Uterus (tissue), 4 donors: ENCODE measurements around the gene CSF1R. TPM values are rescaled to one million over a fixed set of nuclear protein-coding genes. Genes with fewer than 3 reads are reported as not detected.
"Not testable (repeated sequence)": the region's sequence is repeated elsewhere in the genome, so short reads cannot be mapped to it uniquely, and the experiment has no call there.

ENCODE experiments used
- DNase-seq, 2 donors: peaks; one replicate each; pipeline ENCODE4 v3.0.0-alpha.2; 2019 to 2020
- H3K27ac ChIP-seq, 2 donors: fragments of 200-600 bp; sonication (generic); 1 replicate in 1 of 2; 2 replicates in 1 of 2; pipeline ENCODE4 v1.5.1; 2016 to 2018
- H3K27me3 ChIP-seq, 2 donors: fragments of 200-600 bp; sonication (generic); one replicate each; pipeline ENCODE4 v1.5.1; 2018 to 2019; ENCODE audit warnings: control low read depth in 1 of 2
- H3K36me3 ChIP-seq, 2 donors: fragments of 200-600 bp; sonication (generic); one replicate each; pipeline ENCODE4 v1.5.1; 2019; ENCODE audit warnings: control low read depth in 1 of 2
- H3K4me1 ChIP-seq, 2 donors: fragments of 200-600 bp; sonication (generic); one replicate each; pipeline ENCODE4 v1.5.1; 2018 to 2019; ENCODE audit warnings: control low read depth in 1 of 2
- H3K4me3 ChIP-seq, 2 donors: fragments of 200-600 bp; sonication (generic); 1 replicate in 1 of 2; 2 replicates in 1 of 2; pipeline ENCODE4 v1.5.1; 2018 to 2019; ENCODE audit warnings: mild to moderate bottlenecking in 1 of 2
- H3K9me3 ChIP-seq, 2 donors: fragments of 200-600 bp; sonication (generic); one replicate each; pipeline ENCODE4 v1.5.1; 2019; ENCODE audit warnings: control low read depth in 1 of 2
- POLR2A ChIP-seq, 2 donors: fragments of 450-650 bp; IDR thresholded peaks; one replicate each; pipeline ENCODE4 v1.6.1; 2016; ENCODE audit warnings: antibody characterized with exemption in 2 of 2, mild to moderate bottlenecking in 1 of 2, moderate library complexity in 1 of 2
- intact Hi-C: fragments of 100-400 bp; cut with DNase I; formaldehyde crosslinking; loops from one replicate; pipeline ENCODE4 v1.15.1; 2023; ENCODE audit warnings: low total_unique reads
- total RNA-seq, 4 donors: library from RNA; depleted of rRNA in 3 of 4; stranded (reverse); fragments of >200 nt in 3 of 4; gene quantifications; one replicate each; pipeline versions ENCODE4 v1.1.0 to v1.2.4, GENCODE V29; 2014 to 2023
- TF ChIP-seq, protein P1 (sequence below), 4 experiments: fragments of 200-600 bp in 2 of 4; fragments of 450-650 bp in 2 of 4; sonication (generic) in 2 of 4; IDR thresholded peaks; one replicate each; pipeline ENCODE4 v1.5.1; 2016 to 2019; ENCODE audit warnings: antibody characterized with exemption in 4 of 4, mild to moderate bottlenecking in 2 of 4, moderate library complexity in 1 of 4
- donor health status: DM: yes; HTN: yes; CAD: no.

Gene CSF1R
- total RNA-seq, 4 donors from 2014 or later = 1.0 to 42.9 (median 22.8) TPM

- TF ChIP-seq, protein P1, sequence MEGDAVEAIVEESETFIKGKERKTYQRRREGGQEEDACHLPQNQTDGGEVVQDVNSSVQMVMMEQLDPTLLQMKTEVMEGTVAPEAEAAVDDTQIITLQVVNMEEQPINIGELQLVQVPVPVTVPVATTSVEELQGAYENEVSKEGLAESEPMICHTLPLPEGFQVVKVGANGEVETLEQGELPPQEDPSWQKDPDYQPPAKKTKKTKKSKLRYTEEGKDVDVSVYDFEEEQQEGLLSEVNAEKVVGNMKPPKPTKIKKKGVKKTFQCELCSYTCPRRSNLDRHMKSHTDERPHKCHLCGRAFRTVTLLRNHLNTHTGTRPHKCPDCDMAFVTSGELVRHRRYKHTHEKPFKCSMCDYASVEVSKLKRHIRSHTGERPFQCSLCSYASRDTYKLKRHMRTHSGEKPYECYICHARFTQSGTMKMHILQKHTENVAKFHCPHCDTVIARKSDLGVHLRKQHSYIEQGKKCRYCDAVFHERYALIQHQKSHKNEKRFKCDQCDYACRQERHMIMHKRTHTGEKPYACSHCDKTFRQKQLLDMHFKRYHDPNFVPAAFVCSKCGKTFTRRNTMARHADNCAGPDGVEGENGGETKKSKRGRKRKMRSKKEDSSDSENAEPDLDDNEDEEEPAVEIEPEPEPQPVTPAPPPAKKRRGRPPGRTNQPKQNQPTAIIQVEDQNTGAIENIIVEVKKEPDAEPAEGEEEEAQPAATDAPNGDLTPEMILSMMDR (IDR thresholded peaks at IDR 0.05) = no peak
- TF ChIP-seq POLR2A (IDR thresholded peaks at IDR 0.05) = no peak
- no peak overlapping the region for H3K4me3 ChIP-seq
- no peaks in the 10 kb centered on the region for H3K9me3 ChIP-seq
- intact Hi-C loops = loop anchor here (10.0 kb wide), 1 partner anchor 53 kb away; no protein-coding TSS in a partner anchor
- H3K27ac ChIP-seq = no peak overlapping the region
- no peaks in the 10 kb centered on the region for H3K4me1 ChIP-seq
- H3K36me3 ChIP-seq = no peaks in the 10 kb centered on the region
- no peaks in the 10 kb centered on the region for H3K27me3 ChIP-seq
- no peak for DNase-seq
Measured at GRCh38 chr5:150051657-150052195, 34.6 kb downstream of the CSF1R start.

GRCh38 chr5:150050172-150050811, 36.1 kb downstream of the CSF1R start:
- not testable (repeated sequence) for DNase-seq, H3K4me3 ChIP-seq, H3K36me3 ChIP-seq, H3K9me3 ChIP-seq, H3K27me3 ChIP-seq, H3K4me1 ChIP-seq, H3K27ac ChIP-seq
- intact Hi-C loops = loop anchor here (10.0 kb wide), 1 partner anchor 55 kb away; no protein-coding TSS in a partner anchor

GRCh38 chr5:150046031-150046430, 40.3 kb downstream of the CSF1R start:
- peaks cover 9 to 13% of the 10 kb centered on the region in 2 donors for H3K4me1 ChIP-seq
- no peak for DNase-seq
- intact Hi-C loops = no loop called here
- no peaks in the 10 kb centered on the region for H3K27me3 ChIP-seq
- no peak overlapping the region for H3K4me3 ChIP-seq
- H3K9me3 ChIP-seq = no peaks in the 10 kb centered on the region
- no peak overlapping the region for H3K27ac ChIP-seq
- no peaks in the 10 kb centered on the region for H3K36me3 ChIP-seq
- TF ChIP-seq, protein P1 (IDR thresholded peaks at IDR 0.05) = no peak
- TF ChIP-seq POLR2A (IDR thresholded peaks at IDR 0.05) = no peak

DNA sequence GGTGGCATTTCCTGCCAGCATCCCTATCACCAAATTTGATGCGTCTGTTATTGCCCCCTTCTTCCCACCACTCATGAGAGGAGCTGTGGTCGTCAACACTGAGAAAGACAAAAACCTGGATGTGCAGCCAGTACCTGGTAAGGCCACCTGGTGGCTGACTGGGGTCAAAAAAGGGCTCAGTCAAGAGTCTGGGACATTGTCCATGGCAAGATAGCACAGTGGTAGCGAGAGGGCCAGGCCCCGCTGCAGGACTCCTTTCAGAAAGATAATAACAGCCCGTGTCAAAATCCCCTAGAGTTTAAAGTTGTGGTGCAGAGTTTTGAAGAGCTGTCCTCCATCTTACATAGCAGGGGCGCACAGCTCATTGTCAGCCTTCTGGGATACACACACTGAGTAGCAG, 40.8 kb downstream of the CSF1R start:
- no peaks in the 10 kb centered on the region for H3K36me3 ChIP-seq
- peaks cover 9 to 13% of the 10 kb centered on the region in 2 donors for H3K4me1 ChIP-seq
- no peaks in the 10 kb centered on the region for H3K9me3 ChIP-seq
- TF ChIP-seq POLR2A (IDR thresholded peaks at IDR 0.05) = no peak
- TF ChIP-seq, protein P1 (IDR thresholded peaks at IDR 0.05) = no peak
- H3K27me3 ChIP-seq = no peaks in the 10 kb centered on the region
- H3K27ac ChIP-seq = no peak overlapping the region
- intact Hi-C loops = no loop called here
- H3K4me3 ChIP-seq = no peak overlapping the region
- DNase-seq = no peak

DNA sequence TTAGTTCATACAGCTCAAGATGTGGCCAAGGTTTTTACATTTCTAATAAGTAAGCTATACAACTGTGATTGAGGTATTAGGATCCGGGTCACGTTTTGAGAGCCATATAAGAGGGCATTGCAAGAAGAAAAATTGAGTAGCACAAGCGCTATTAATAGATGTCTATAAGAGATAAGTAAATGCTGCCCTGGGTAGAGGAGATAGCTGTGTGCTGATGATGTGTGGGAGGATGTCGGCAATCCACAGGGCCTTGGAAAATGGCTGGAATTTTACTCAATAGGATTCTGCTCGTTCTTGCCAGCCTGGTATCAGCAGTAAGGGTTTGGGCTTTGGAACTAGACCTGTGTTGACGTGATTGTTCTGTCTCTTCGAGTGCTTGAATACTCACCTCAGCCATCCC, 41.6 kb downstream of the CSF1R start:
- TF ChIP-seq, protein P1 (IDR thresholded peaks at IDR 0.05) = no peak
- TF ChIP-seq POLR2A (IDR thresholded peaks at IDR 0.05) = no peak
- H3K27me3 ChIP-seq = no peaks in the 10 kb centered on the region
- no peaks in the 10 kb centered on the region for H3K36me3 ChIP-seq
- H3K9me3 ChIP-seq = no peaks in the 10 kb centered on the region
- intact Hi-C loops = no loop called here
- no peak overlapping the region for H3K4me3 ChIP-seq
- H3K27ac ChIP-seq = no peak overlapping the region
- no peak for DNase-seq
- peaks cover 9 to 13% of the 10 kb centered on the region in 2 donors for H3K4me1 ChIP-seq
